ENCODE measurements around the gene UGT8. TPM values are rescaled to one million over a fixed set of nuclear protein-coding genes. Genes with fewer than 3 reads are reported as not detected.

Gene UGT8
- polyA plus RNA-seq, 1 donor from 2014 or later = 0.73 TPM

GRCh38 chr4:114727461-114727860 lies 128.9 kb downstream of the UGT8 start:
- Histone ChIP-seq H3K27me3 (ENCODE audit: insufficient read depth, low read depth, low read length) (no peaks in the 10 kb centered on the region), H2AFZ (ENCODE audit: low read depth, low read length) (no peak overlapping the region), H3K27ac (ENCODE audit: low read length) (no peak overlapping the region), H3K4me3 (ENCODE audit: low read length) (no peak overlapping the region), H3K36me3 (ENCODE audit: insufficient read depth, low read length) (no peaks in the 10 kb centered on the region), H3K9me3 (ENCODE audit: low read length) (no peaks in the 10 kb centered on the region), H4K20me1 (ENCODE audit: insufficient read depth) (no peaks in the 10 kb centered on the region), H3K4me2 (ENCODE audit: low read length) (no peak overlapping the region), H3K9ac (ENCODE audit: low read length) (no peak overlapping the region), H3K79me2 (replicated peaks; ENCODE audit: insufficient read depth, low read length) (no peaks in the 10 kb centered on the region), H3K9me2 (ENCODE audit: insufficient read depth, low read length) (no peaks in the 10 kb centered on the region), H3F3A (ENCODE audit: insufficient read depth, low read length, poor library complexity, severe bottlenecking) (no peaks in the 10 kb centered on the region)
- TF ChIP-seq SMC3 (conservative IDR thresholded peaks at IDR 0.05; ENCODE audit: poor library complexity) (no peak), EP300 (conservative IDR thresholded peaks at IDR 0.05; ENCODE audit: poor library complexity, severe bottlenecking) (no peak), CTCF (IDR thresholded peaks at IDR 0.05; ENCODE audit: poor library complexity, severe bottlenecking) (no peak), EZH2 (IDR thresholded peaks at IDR 0.05; ENCODE audit: borderline replicate concordance, insufficient read depth, low read length, poor library complexity, severe bottlenecking) (no peak), TAF1 (IDR thresholded peaks at IDR 0.05; ENCODE audit: low read depth) (no peak), RAD21 (conservative IDR thresholded peaks at IDR 0.05) (no peak), REST (IDR thresholded peaks at IDR 0.05; ENCODE audit: borderline replicate concordance) (no peak), MXI1 (conservative IDR thresholded peaks at IDR 0.05; ENCODE audit: poor library complexity, severe bottlenecking) (no peak), POLR2AphosphoS5 (IDR thresholded peaks at IDR 0.05) (no peak)

Small RNAs within 50 kb of the gene (small RNA-seq; reads per million reads assigned to genes)
- gene MIR577 = 4.2 to 20.6 (median 20.2) reads per million in 3 experiments

Measured in neural cell (in vitro differentiated cells).